K562 (cell line): ENCODE measurements around the gene VPS35. TPM values are rescaled to one million over a fixed set of nuclear protein-coding genes. Genes with fewer than 3 reads are reported as not detected.

Experiments used
- ATF1 ChIP-seq, 2 experiments: fragments of 450-650 bp in 1 of 2; IDR thresholded peaks; 2 replicates each; pipeline ENCODE4 v1.6.1; 2016; ENCODE audit warnings: missing compliant biosample characterization in 1 of 2, missing genetic modification characterization in 1 of 2
- CBX3 ChIP-seq, 2 experiments: IDR thresholded peaks; 1 replicate in 1 of 2; 2 replicates in 1 of 2; pipeline ENCODE4 v1.6.1; 2012; ENCODE audit warnings: inconsistent platforms in 2 of 2, low read length in 2 of 2, borderline replicate concordance in 1 of 2, control low read depth in 1 of 2
- DIDO1 ChIP-seq: fragments of 450-650 bp; IDR thresholded peaks from 2 replicates; pipeline ENCODE4 v1.6.1; 2016; ENCODE audit warnings: low read depth, missing biosample characterization, missing genetic modification characterization
- EZH2 ChIP-seq: IDR thresholded peaks from 2 replicates; pipeline ENCODE4 v1.6.1; 2012; ENCODE audit warnings: low read depth, mild to moderate bottlenecking, inconsistent platforms, low read length, borderline replicate concordance
- HDAC8 ChIP-seq: fragments of 450-650 bp; IDR thresholded peaks from 2 replicates; pipeline ENCODE4 v1.6.1; 2016; ENCODE audit warnings: mild to moderate bottlenecking, missing genetic modification characterization, moderate library complexity, missing compliant biosample characterization
- NR1H2 ChIP-seq: sonication (generic); formaldehyde crosslinking; IDR thresholded peaks from 2 replicates; pipeline ENCODE4 v1.4.0; 2020; ENCODE audit warnings: mild to moderate bottlenecking, missing genetic modification reagents
- RBFOX2 ChIP-seq: fragments of 200-400 bp; formaldehyde crosslinking; IDR thresholded peaks from 2 replicates; pipeline ENCODE4 v1.6.1; 2017; ENCODE audit warnings: low read depth, mild to moderate bottlenecking, low read length, moderate library complexity
- RBM22 ChIP-seq: fragments of 200-400 bp; formaldehyde crosslinking; IDR thresholded peaks from 2 replicates; pipeline ENCODE4 v1.6.1; 2018; ENCODE audit warnings: low read length, low read depth; ENCODE audit not compliant: poor library complexity, severe bottlenecking
- SRSF3 ChIP-seq: fragments of 200-400 bp; formaldehyde crosslinking; IDR thresholded peaks from 2 replicates; pipeline ENCODE4 v1.6.1; 2016; ENCODE audit warnings: mild to moderate bottlenecking, low read length, moderate library complexity; ENCODE audit not compliant: insufficient read depth
- SRSF7 ChIP-seq: fragments of 200-400 bp; formaldehyde crosslinking; optimal IDR thresholded peaks from 2 replicates; pipeline ENCODE3; 2017; ENCODE audit warnings: mild to moderate bottlenecking, low read depth, low read length
- polyA plus RNA-seq, 8 experiments: library from polyadenylated mRNA; depleted of rRNA in 4 of 8; stranded (reverse) in 5 of 8; unstranded in 3 of 8; fragments of >200 nt; fragmentation: Nextera tagmentation in 2 of 8; fragmentation: Illumina TruSeq in 1 of 8; extraction: Ambion mirVana in 2 of 8; extraction: Trizol in 1 of 8; gene quantifications; 2 replicates each; pipeline versions ENCODE4 v1.2.1 to v1.2.3, GENCODE V29; 2011 to 2014; ENCODE audit warnings: inconsistent platforms in 1 of 8, missing spikeins in 1 of 8
- total RNA-seq, 7 experiments: library from RNA; depleted of rRNA in 6 of 7; stranded (reverse); fragments of >200 nt in 6 of 7; fragmentation: Illumina TruSeq in 2 of 7; extraction: Trizol in 2 of 7; gene quantifications; 2 replicates each; pipeline versions ENCODE4 v1.2.1 to v1.2.3, GENCODE V29; 2011 to 2021; ENCODE audit warnings: low replicate concordance in 1 of 7
- TF ChIP-seq, protein P1 (sequence below): fragments of 250-450 bp; sonication (Bioruptor Pico); IDR thresholded peaks from 2 replicates; pipeline ENCODE4 v1.4.0; 2020
- TF ChIP-seq, protein P2 (sequence below): fragments of 250-450 bp; sonication (Bioruptor Pico); IDR thresholded peaks from 2 replicates; pipeline ENCODE4 v1.8.0; 2021; ENCODE audit warnings: mild to moderate bottlenecking, moderate library complexity
- TF ChIP-seq, protein P3 (sequence below): fragments of 450-650 bp; IDR thresholded peaks from 2 replicates; pipeline ENCODE4 v1.6.1; 2016; ENCODE audit warnings: missing biosample characterization, missing genetic modification characterization
- TF ChIP-seq, protein P4 (sequence below): fragments of 450-650 bp; formaldehyde crosslinking; IDR thresholded peaks from 2 replicates; pipeline ENCODE4 v1.4.0; 2020; ENCODE audit warnings: mild to moderate bottlenecking, moderate library complexity
- TF ChIP-seq, protein P5 (sequence below): sonication (generic); formaldehyde crosslinking; IDR thresholded peaks from 2 replicates; pipeline ENCODE4 v1.8.0; 2023; ENCODE audit warnings: missing genetic modification reagents, mild to moderate bottlenecking, borderline replicate concordance

Gene VPS35
- total and polyA plus RNA-seq, 9 of the 15 experiments (the other 6 are each of a cell fraction or from before 2014, with no cell fraction given): 32.7 to 131 (median 66.2) TPM

DNA sequence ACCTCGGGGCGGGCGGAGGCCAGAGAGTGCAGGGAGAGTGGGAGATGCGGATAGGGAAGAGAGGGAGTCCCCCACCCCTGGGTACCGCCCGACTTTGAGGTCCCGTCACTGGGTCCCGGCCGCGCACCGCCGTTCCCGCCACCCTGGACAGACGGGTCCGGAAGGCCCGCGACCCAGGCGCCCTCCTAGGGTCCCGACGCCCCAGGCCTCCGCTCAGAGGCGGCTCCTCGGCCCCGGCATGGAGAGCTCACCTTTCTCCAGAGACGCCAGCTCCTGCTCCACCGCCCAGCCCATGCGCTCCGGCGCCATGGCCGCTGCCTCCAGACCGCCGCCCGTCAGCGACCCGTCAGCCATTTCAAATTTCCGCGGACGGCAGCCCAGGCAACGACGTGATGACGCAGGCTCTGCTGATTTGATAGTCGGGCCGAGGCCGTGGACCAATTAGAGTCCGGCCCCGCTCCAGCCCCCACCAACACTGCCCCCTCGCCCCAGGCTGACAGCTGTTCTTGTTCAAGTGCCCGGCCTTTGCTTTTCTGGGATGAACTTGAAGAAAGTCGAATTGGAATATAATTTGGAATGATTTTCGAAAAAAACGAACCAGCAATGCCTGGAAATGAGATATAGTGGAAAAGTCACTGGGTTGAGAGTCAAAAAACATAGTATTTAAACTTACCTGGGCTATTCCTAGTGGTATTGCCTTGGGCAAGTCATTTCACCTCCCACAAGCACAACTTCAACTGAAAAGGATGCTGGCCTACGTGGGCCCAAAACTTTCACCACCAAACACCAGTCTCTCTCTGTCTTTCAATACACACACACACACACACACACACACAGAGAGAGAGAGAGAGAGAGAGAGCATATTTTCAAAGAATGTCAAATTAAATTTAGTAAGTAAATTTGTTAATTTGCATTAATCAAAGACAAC is 67.7 kb downstream of the VPS35 start, which contains the start of gene SHCBP1 (continued):
- TF ChIP-seq, protein P1, sequence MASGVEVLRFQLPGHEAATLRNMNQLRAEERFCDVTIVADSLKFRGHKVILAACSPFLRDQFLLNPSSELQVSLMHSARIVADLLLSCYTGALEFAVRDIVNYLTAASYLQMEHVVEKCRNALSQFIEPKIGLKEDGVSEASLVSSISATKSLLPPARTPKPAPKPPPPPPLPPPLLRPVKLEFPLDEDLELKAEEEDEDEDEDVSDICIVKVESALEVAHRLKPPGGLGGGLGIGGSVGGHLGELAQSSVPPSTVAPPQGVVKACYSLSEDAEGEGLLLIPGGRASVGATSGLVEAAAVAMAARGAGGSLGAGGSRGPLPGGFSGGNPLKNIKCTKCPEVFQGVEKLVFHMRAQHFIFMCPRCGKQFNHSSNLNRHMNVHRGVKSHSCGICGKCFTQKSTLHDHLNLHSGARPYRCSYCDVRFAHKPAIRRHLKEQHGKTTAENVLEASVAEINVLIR (CRISPR knock-in tag): no peak
- TF ChIP-seq SRSF3 (0 out of 2 replicates have a peak, but pooled peaks have one; percentile 68), SRSF7 (no peak), CBX3 (IDR thresholded peaks at IDR 0.05; ENCODE audit: borderline replicate concordance in 1 of 2, low read length in 2 of 2) (no peak), HDAC8 (no peak), EZH2 (no peak), RBFOX2 (peak; percentile 99), NR1H2 (CRISPR knock-in tag) (no peak), ATF1 (CRISPR knock-in tag; IDR thresholded peaks at IDR 0.05) (peak; percentile 18; the same call in 1 of the 2 replicates), ATF1 (tag; IDR thresholded peaks at IDR 0.05) (peak; percentile 95), DIDO1 (tag) (no peak), RBM22 (peak; percentile 60)
- TF ChIP-seq, protein P2, sequence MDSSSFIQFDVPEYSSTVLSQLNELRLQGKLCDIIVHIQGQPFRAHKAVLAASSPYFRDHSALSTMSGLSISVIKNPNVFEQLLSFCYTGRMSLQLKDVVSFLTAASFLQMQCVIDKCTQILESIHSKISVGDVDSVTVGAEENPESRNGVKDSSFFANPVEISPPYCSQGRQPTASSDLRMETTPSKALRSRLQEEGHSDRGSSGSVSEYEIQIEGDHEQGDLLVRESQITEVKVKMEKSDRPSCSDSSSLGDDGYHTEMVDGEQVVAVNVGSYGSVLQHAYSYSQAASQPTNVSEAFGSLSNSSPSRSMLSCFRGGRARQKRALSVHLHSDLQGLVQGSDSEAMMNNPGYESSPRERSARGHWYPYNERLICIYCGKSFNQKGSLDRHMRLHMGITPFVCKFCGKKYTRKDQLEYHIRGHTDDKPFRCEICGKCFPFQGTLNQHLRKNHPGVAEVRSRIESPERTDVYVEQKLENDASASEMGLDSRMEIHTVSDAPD (CRISPR knock-in tag): no peak
- TF ChIP-seq, protein P3, sequence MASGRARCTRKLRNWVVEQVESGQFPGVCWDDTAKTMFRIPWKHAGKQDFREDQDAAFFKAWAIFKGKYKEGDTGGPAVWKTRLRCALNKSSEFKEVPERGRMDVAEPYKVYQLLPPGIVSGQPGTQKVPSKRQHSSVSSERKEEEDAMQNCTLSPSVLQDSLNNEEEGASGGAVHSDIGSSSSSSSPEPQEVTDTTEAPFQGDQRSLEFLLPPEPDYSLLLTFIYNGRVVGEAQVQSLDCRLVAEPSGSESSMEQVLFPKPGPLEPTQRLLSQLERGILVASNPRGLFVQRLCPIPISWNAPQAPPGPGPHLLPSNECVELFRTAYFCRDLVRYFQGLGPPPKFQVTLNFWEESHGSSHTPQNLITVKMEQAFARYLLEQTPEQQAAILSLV (tag): no peak
- TF ChIP-seq, protein P4, sequence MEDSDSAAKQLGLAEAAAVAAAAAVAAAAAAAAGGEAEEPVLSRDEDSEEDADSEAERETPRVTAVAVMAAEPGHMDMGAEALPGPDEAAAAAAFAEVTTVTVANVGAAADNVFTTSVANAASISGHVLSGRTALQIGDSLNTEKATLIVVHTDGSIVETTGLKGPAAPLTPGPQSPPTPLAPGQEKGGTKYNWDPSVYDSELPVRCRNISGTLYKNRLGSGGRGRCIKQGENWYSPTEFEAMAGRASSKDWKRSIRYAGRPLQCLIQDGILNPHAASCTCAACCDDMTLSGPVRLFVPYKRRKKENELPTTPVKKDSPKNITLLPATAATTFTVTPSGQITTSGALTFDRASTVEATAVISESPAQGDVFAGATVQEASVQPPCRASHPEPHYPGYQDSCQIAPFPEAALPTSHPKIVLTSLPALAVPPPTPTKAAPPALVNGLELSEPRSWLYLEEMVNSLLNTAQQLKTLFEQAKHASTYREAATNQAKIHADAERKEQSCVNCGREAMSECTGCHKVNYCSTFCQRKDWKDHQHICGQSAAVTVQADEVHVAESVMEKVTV (CRISPR knock-in tag): no peak
- TF ChIP-seq, protein P5, sequence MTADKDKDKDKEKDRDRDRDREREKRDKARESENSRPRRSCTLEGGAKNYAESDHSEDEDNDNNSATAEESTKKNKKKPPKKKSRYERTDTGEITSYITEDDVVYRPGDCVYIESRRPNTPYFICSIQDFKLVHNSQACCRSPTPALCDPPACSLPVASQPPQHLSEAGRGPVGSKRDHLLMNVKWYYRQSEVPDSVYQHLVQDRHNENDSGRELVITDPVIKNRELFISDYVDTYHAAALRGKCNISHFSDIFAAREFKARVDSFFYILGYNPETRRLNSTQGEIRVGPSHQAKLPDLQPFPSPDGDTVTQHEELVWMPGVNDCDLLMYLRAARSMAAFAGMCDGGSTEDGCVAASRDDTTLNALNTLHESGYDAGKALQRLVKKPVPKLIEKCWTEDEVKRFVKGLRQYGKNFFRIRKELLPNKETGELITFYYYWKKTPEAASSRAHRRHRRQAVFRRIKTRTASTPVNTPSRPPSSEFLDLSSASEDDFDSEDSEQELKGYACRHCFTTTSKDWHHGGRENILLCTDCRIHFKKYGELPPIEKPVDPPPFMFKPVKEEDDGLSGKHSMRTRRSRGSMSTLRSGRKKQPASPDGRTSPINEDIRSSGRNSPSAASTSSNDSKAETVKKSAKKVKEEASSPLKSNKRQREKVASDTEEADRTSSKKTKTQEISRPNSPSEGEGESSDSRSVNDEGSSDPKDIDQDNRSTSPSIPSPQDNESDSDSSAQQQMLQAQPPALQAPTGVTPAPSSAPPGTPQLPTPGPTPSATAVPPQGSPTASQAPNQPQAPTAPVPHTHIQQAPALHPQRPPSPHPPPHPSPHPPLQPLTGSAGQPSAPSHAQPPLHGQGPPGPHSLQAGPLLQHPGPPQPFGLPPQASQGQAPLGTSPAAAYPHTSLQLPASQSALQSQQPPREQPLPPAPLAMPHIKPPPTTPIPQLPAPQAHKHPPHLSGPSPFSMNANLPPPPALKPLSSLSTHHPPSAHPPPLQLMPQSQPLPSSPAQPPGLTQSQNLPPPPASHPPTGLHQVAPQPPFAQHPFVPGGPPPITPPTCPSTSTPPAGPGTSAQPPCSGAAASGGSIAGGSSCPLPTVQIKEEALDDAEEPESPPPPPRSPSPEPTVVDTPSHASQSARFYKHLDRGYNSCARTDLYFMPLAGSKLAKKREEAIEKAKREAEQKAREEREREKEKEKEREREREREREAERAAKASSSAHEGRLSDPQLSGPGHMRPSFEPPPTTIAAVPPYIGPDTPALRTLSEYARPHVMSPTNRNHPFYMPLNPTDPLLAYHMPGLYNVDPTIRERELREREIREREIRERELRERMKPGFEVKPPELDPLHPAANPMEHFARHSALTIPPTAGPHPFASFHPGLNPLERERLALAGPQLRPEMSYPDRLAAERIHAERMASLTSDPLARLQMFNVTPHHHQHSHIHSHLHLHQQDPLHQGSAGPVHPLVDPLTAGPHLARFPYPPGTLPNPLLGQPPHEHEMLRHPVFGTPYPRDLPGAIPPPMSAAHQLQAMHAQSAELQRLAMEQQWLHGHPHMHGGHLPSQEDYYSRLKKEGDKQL (CRISPR knock-in tag): no peak
